ENCODE measurements around the gene MMP25.

Gene MMP25

DNA sequence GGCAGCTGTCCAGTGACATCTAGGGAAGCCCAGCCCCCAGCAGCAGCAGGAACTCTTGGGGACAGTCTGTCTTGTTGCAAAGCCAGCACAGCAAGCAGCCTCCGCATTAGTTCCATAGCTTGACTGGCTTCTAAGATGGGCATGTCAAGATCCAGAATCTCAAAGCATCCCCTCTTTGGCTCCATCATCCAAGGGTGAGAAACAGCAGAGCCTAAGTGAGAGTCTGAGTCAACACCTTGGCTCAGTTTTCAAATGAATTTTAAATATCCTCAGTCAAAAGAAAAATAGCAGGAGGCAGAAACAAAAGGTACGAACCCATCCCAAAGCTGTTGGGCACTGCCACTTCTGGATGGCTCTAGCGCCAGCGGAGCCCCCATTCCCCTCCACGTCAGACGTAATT lies 31.4 kb upstream of the MMP25 start:
- Histone ChIP-seq H3K4me1 (peaks cover 31% of the 10 kb centered on the region), H3K36me3 (ENCODE audit: control insufficient read depth, insufficient read depth, low read length) (no peaks in the 10 kb centered on the region), H3K9me3 (ENCODE audit: control insufficient read depth, low read length) (no peaks in the 10 kb centered on the region), H3K27ac (no peak overlapping the region), H3K4me3 (ENCODE audit: low read depth, low read length) (no peak overlapping the region), H3K9ac (no peak overlapping the region), H2AFZ (no peak overlapping the region), H3K4me2 (ENCODE audit: low read length) (no peak overlapping the region), H3K27me3 (ENCODE audit: control insufficient read depth, insufficient read depth, low read length) (no peaks in the 10 kb centered on the region), H3K79me2 (peaks cover 3% of the 10 kb centered on the region)
- no peak for TF ChIP-seq CTCF (IDR thresholded peaks at IDR 0.05)

DNA sequence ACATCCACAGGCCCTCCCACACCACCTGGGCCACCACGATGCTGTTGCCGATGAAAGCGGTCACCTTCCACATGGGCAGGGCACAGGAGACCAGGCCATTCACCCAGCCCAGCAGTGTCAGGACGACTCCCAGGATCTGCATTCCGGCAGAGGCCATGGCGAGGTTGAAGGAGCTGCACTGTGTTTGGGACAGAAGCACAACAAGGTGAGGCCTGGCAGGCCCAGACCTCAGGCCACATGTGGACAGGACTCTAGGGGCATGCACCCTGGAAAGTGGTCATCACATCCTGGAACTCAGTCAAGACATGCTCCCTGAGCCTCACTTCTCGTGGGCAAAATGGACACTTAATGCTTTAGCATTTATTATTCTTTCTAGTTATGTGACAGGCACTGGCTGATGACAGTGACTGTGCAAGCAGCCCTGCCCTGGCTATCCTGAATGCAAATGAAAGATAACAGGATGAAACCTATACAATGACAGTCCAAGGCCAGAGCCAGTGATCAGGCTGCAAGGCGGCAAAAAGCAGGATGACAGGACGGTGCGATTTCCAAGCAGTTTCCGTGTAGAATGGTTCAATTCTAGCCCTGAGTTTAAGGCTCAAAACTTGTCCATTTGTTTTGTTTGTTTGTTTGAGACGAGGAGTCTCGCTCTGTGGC lies 30.4 kb upstream of the MMP25 start:
- no peak overlapping the region for H2AFZ ChIP-seq
- H3K27me3 ChIP-seq (ENCODE audit: control insufficient read depth, insufficient read depth, low read length): no peaks in the 10 kb centered on the region
- H3K36me3 ChIP-seq (ENCODE audit: control insufficient read depth, insufficient read depth, low read length): no peaks in the 10 kb centered on the region
- H3K4me3 ChIP-seq (ENCODE audit: low read depth, low read length): no peak overlapping the region
- TF ChIP-seq CTCF (IDR thresholded peaks at IDR 0.05): no peak
- no peak overlapping the region for H3K9ac ChIP-seq
- no peak overlapping the region for H3K27ac ChIP-seq
- no peak overlapping the region for H3K4me2 ChIP-seq (ENCODE audit: low read length)
- H3K9me3 ChIP-seq (ENCODE audit: control insufficient read depth, low read length): no peaks in the 10 kb centered on the region
- peaks cover 3% of the 10 kb centered on the region for H3K79me2 ChIP-seq
- peaks cover 23% of the 10 kb centered on the region for H3K4me1 ChIP-seq

GRCh38 chr16:3017344-3017743 lies 29.0 kb upstream of the MMP25 start:
- no peak overlapping the region for H3K9ac ChIP-seq
- peaks cover 21% of the 10 kb centered on the region for H3K4me1 ChIP-seq

DNA sequence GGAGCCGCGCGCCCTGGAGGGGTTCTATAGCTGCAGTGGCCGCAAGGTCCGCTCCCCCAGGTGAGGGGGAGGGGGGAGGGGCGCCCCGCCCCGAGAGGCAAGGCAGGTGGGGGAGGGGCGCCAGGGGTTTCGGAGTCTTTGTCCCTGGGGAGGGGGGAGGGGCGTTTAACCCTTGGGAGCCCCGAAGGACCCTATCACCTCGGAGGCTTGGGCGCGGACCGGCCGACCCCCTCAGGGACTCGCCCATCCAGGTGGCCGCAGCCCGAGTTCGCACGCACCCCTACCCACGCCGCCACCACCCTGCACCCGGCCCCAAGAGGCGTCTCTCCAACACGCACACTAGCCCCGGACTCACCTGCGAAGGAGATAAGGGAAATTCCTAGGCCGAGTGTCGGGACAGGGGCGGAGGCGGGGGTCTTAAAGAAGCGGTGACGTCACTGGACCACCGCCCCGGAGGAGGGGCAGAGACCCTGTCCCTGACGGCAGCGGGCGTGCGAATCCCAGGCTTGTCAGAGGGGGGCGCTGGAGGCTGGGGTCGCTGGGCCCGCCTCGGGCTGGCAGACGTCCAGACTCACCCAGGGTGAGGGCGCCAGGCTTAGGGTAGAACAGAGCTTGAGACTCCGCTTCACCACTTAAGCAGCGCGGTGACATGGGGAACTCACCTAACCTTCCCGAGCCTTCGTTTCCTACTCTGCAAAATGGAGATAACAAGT lies 28.4 kb upstream of the MMP25 start, which contains the start of gene CLDN6:
Gene CLDN6 (minus strand): TSS at position 390 of the 713 bp plus-strand sequence. CDS start 2,162 bp downstream, outside the sequence.
- peaks cover 22% of the 10 kb centered on the region for H3K4me1 ChIP-seq
- H2AFZ ChIP-seq: no peak within 1 kb of the TSS
- H3K27ac ChIP-seq: no peak within 1 kb of the TSS
- no peaks in the 10 kb centered on the region for H3K9me3 ChIP-seq (ENCODE audit: control insufficient read depth, low read length)
- TF ChIP-seq CTCF (IDR thresholded peaks at IDR 0.05): no peak
- no peak within 1 kb of the TSS for H3K9ac ChIP-seq
- no peaks in the 10 kb centered on the region for H3K27me3 ChIP-seq (ENCODE audit: control insufficient read depth, insufficient read depth, low read length)
- H3K79me2 ChIP-seq: no peaks in the 10 kb centered on the region
- no peak within 1 kb of the TSS for H3K4me3 ChIP-seq (ENCODE audit: low read depth, low read length)
- no peaks in the 10 kb centered on the region for H3K36me3 ChIP-seq (ENCODE audit: control insufficient read depth, insufficient read depth, low read length)
- H3K4me2 ChIP-seq (ENCODE audit: low read length): no peak within 1 kb of the TSS

More at GRCh38 chr16:3017344-3017743, 29.0 kb upstream of the MMP25 start:
- Histone ChIP-seq H2AFZ (no peak overlapping the region), H3K36me3 (ENCODE audit: control insufficient read depth, insufficient read depth, low read length) (no peaks in the 10 kb centered on the region), H3K4me2 (ENCODE audit: low read length) (no peak overlapping the region), H3K79me2 (no peaks in the 10 kb centered on the region), H3K9me3 (ENCODE audit: control insufficient read depth, low read length) (no peaks in the 10 kb centered on the region), H3K4me3 (ENCODE audit: low read depth, low read length) (no peak overlapping the region), H3K27ac (no peak overlapping the region), H3K27me3 (ENCODE audit: control insufficient read depth, insufficient read depth, low read length) (no peaks in the 10 kb centered on the region)
- TF ChIP-seq CTCF (IDR thresholded peaks at IDR 0.05): no peak
